Mesothelial cell of epicardium (in vitro differentiated cells): ENCODE measurements around the gene NKX2-4. TPM values are rescaled to one million over a fixed set of nuclear protein-coding genes. Genes with fewer than 3 reads are reported as not detected.

Experiments
- DNase-seq, 2 experiments: peaks; one replicate each; pipeline ENCODE4 v3.0.0; 2021; ENCODE audit warnings: low spot score in 2 of 2; ENCODE audit not compliant: unreplicated experiment in 2 of 2
- H3K27ac Mint-ChIP-seq: 2 replicates; pipeline ENCODE4 v1.8.0; 2021; ENCODE audit warnings: mixed read lengths
- H3K27me3 Mint-ChIP-seq: 2 replicates; pipeline ENCODE4 v1.8.0; 2021; ENCODE audit warnings: low read depth, mixed read lengths
- H3K36me3 Mint-ChIP-seq: 2 replicates; pipeline ENCODE4 v1.8.0; 2021; ENCODE audit warnings: mixed read lengths
- H3K4me1 Mint-ChIP-seq: 2 replicates; pipeline ENCODE4 v1.8.0; 2021; ENCODE audit warnings: mixed read lengths
- H3K4me3 Mint-ChIP-seq: 2 replicates; pipeline ENCODE4 v1.8.0; 2021; ENCODE audit warnings: mild to moderate bottlenecking, moderate library complexity, mixed read lengths
- H3K9me3 Mint-ChIP-seq: 2 replicates; pipeline ENCODE4 v1.8.0; 2021; ENCODE audit warnings: mixed read lengths
- total RNA-seq: library from RNA; stranded (reverse); gene quantifications from 3 replicates; pipeline ENCODE4 v1.2.1, GENCODE V29; 2021
- TF ChIP-seq, protein P1 (sequence below): fragments of 200-600 bp; sonication (generic); IDR thresholded peaks from one replicate; pipeline ENCODE4 v1.5.0; 2021; ENCODE audit warnings: antibody characterized with exemption; ENCODE audit not compliant: unreplicated experiment

NKX2-4 gene
- total RNA-seq, 1 donor from 2014 or later: not detected

- peaks cover 58% of the 10 kb centered on the region for H3K27me3 Mint-ChIP-seq
- H3K27ac Mint-ChIP-seq: no peak overlapping the region
- peak in 1 of 2 experiments; percentile 55 for DNase-seq
- TF ChIP-seq, protein P1, sequence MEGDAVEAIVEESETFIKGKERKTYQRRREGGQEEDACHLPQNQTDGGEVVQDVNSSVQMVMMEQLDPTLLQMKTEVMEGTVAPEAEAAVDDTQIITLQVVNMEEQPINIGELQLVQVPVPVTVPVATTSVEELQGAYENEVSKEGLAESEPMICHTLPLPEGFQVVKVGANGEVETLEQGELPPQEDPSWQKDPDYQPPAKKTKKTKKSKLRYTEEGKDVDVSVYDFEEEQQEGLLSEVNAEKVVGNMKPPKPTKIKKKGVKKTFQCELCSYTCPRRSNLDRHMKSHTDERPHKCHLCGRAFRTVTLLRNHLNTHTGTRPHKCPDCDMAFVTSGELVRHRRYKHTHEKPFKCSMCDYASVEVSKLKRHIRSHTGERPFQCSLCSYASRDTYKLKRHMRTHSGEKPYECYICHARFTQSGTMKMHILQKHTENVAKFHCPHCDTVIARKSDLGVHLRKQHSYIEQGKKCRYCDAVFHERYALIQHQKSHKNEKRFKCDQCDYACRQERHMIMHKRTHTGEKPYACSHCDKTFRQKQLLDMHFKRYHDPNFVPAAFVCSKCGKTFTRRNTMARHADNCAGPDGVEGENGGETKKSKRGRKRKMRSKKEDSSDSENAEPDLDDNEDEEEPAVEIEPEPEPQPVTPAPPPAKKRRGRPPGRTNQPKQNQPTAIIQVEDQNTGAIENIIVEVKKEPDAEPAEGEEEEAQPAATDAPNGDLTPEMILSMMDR: no peak
- H3K36me3 Mint-ChIP-seq: peaks cover 30% of the 10 kb centered on the region
- H3K4me3 Mint-ChIP-seq: peak overlapping the region; percentile 34
- no peaks in the 10 kb centered on the region for H3K9me3 Mint-ChIP-seq
- H3K4me1 Mint-ChIP-seq: peaks cover 6% of the 10 kb centered on the region
Measured at GRCh38 chr20:21391185-21391971, 5.9 kb downstream of the NKX2-4 start.

DNA sequence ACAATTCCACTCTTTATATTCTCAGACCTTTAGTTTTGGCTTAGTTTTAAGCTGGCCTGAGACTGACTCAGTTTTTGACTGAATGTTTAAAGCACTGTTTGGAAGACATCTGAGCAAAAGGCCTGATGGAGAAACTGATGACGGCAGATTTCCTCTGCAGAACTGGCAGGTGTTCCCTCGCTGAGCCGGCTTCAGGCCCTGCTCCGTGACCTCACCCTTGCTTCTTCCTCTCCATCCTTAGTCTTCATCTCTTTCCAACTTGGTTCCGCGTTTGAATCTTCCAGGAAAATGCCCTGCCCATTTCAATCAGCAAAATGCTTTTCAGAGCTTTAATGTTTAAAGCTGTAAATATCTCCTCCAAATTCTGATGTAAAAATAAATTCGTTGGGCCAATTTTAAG is 6.6 kb downstream of the NKX2-4 start:
- Mint-ChIP-seq H3K27ac (no peak overlapping the region), H3K9me3 (no peaks in the 10 kb centered on the region), H3K4me3 (no peak overlapping the region)

DNA sequence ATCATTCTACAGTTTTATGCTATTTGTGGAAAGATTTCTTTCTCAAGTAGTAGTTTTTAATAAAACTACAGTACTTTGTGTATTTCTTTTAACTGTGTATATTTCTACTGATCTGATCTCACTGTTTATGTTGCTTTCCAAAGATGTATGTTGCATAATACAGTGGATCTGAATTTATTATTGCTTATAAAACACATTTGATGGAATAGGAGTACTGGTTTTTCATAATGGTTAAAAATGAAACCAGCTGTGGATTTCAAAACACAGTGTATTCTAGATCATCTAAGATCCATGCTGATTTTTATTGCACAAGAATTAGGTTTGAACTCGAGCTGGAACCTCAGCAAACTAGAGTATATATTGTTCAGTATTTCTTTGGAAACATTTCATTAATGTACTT is 8.0 kb downstream of the NKX2-4 start:
- TF ChIP-seq, protein P1: no peak
- DNase-seq: no peak
- Mint-ChIP-seq H3K36me3 (peaks cover 31% of the 10 kb centered on the region), H3K9me3 (no peaks in the 10 kb centered on the region), H3K4me1 (peaks cover 6% of the 10 kb centered on the region), H3K27me3 (peaks cover 42% of the 10 kb centered on the region), H3K27ac (no peak overlapping the region), H3K4me3 (no peak overlapping the region)

More for the DNA sequence above, 6.6 kb downstream of the NKX2-4 start:
- Mint-ChIP-seq H3K4me1 (peaks cover 6% of the 10 kb centered on the region), H3K27me3 (peaks cover 56% of the 10 kb centered on the region), H3K36me3 (peaks cover 31% of the 10 kb centered on the region)
- TF ChIP-seq, protein P1: no peak
- no peak for DNase-seq

- H3K9me3 Mint-ChIP-seq: no peaks in the 10 kb centered on the region
- H3K27me3 Mint-ChIP-seq: peaks cover 34% of the 10 kb centered on the region
- peaks cover 6% of the 10 kb centered on the region for H3K4me1 Mint-ChIP-seq
- no peak for DNase-seq
- no peak overlapping the region for H3K4me3 Mint-ChIP-seq
- peaks cover 37% of the 10 kb centered on the region for H3K36me3 Mint-ChIP-seq
- TF ChIP-seq, protein P1: no peak
- H3K27ac Mint-ChIP-seq: no peak overlapping the region
Measured at GRCh38 chr20:21388566-21388965, 8.8 kb downstream of the NKX2-4 start.

GRCh38 chr20:21387528-21387927 is 9.8 kb downstream of the NKX2-4 start:
- Mint-ChIP-seq H3K27me3 (peaks cover 24% of the 10 kb centered on the region), H3K36me3 (peaks cover 37% of the 10 kb centered on the region), H3K4me1 (peaks cover 6% of the 10 kb centered on the region), H3K4me3 (no peak overlapping the region), H3K27ac (no peak overlapping the region), H3K9me3 (no peaks in the 10 kb centered on the region)
- DNase-seq: no peak
- TF ChIP-seq, protein P1: no peak
